GM13976 (cell line): ENCODE data around the gene ATP1A4.

Experiments used
- DNase-seq: peaks from one replicate; pipeline ENCODE4 v3.0.0; 2012; ENCODE audit warnings: low spot score
- in situ Hi-C: fragments of 300-500 bp; cut with MboI; formaldehyde crosslinking; loops from one replicate; pipeline ENCODE4 v1.12.0; 2022; ENCODE audit warnings: low sequenced_read_pairs, mixed read lengths, inconsistent platforms; ENCODE audit not compliant: unreplicated experiment
- TF ChIP-seq, protein P1 (sequence below): IDR thresholded peaks from 2 replicates; pipeline ENCODE4 v1.5.1; 2012; ENCODE audit warnings: borderline replicate concordance, mild to moderate bottlenecking; ENCODE audit not compliant: insufficient read depth; ENCODE audit errors: extremely low read depth, missing control alignments, control extremely low read depth

The ATP1A4 gene

GRCh38 chr1:160143695-160144094 is 7.7 kb upstream of the ATP1A4 start:
- in situ Hi-C loops = no loop called here

DNA sequence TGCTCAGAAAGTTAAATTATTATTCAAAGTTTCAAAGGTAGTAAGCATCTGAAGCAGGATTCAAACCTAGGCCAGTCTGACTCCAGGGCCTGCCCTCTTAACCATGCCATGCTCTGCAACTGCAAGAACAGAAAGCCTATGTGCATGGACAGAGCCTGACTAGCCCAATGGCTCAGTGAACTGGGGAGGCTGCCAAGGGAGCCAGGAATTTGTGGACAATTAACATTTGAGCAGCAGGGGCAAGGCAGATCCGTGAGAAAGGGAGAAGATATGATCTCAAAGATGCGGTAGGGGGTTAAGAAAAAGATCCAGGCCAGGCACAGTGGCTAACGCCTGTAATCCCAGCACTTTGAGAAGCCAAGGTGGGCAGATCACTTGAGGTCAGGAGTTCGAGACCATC is 6.5 kb upstream of the ATP1A4 start:
- TF ChIP-seq, protein P1, sequence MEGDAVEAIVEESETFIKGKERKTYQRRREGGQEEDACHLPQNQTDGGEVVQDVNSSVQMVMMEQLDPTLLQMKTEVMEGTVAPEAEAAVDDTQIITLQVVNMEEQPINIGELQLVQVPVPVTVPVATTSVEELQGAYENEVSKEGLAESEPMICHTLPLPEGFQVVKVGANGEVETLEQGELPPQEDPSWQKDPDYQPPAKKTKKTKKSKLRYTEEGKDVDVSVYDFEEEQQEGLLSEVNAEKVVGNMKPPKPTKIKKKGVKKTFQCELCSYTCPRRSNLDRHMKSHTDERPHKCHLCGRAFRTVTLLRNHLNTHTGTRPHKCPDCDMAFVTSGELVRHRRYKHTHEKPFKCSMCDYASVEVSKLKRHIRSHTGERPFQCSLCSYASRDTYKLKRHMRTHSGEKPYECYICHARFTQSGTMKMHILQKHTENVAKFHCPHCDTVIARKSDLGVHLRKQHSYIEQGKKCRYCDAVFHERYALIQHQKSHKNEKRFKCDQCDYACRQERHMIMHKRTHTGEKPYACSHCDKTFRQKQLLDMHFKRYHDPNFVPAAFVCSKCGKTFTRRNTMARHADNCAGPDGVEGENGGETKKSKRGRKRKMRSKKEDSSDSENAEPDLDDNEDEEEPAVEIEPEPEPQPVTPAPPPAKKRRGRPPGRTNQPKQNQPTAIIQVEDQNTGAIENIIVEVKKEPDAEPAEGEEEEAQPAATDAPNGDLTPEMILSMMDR = no peak
- no peak for DNase-seq
- in situ Hi-C loops = no loop called here

More at GRCh38 chr1:160143695-160144094, 7.7 kb upstream of the ATP1A4 start:
- DNase-seq = no peak
- TF ChIP-seq, protein P1 = no peak

DNA sequence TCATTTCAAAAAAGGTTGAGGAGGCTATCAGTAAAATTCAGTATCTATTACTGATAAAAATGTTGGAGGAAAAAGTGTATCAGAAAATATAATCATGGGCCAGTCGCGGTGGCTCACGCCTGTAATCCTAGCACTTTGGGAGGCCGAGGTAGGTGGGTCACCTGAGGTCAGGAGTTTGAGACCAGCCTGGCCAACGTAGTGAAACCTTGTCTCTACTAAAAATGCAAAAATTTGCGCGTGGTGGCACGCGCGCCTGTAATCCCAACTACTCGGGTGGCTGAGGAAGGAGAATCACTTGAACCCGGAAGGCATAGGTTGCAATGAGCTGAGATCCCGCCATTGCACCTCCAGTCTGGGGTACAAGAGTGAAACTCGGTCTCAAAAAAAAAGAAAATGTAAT is 5.3 kb upstream of the ATP1A4 start:
- in situ Hi-C loops = no loop called here
- no peak for DNase-seq
- TF ChIP-seq, protein P1 = no peak

- in situ Hi-C loops = no loop called here
- no peak for DNase-seq
- TF ChIP-seq, protein P1 = no peak
These were observed 3.3 kb upstream of the ATP1A4 start for GRCh38 chr1:160148121-160148520.

DNA sequence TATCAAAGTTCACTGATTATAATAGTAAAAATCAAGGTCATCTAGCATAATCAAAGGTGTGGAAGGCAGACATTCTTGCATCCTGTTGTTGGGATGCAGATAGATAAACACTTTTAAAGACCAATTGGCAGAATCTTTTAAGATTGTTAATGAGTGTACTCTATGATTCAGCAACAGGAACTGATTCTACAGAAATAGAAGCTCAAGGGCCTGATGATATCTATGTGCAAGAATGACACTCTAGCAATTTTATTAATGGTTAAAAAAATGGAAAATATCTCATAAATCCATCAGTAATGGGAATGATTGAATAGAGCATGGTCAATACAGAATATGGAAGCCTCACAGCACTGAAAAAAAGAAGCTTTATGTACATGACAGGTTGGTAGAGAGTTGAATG is 2.2 kb upstream of the ATP1A4 start:
- in situ Hi-C loops = no loop called here
- DNase-seq = no peak
- TF ChIP-seq, protein P1 = no peak

DNA sequence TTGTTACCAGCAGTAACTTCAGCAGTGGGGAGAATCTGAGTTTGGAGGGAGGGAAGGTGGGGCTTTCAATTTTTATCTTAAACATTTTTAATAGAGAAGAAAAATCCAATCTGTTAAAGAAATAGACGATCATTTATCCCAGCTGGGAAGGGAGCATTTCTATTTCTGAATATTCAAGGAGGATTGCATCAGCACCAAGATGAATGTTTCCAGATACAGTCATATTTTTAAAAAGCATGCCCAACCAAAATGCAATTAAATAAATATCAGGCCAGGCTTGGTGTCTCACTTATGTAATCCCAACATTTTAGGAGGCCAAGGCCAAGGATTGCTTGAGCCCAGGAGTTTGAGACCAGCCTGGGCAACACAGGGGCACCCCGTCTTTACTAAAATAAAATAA is 1.7 kb upstream of the ATP1A4 start:
- TF ChIP-seq, protein P1 = no peak
- in situ Hi-C loops = no loop called here
- no peak for DNase-seq

GRCh38 chr1:160154790-160155189 is 3.4 kb downstream of the ATP1A4 start:
- DNase-seq = no peak
- TF ChIP-seq, protein P1 = no peak
- in situ Hi-C loops = no loop called here
